GM12801 (cell line): ENCODE data around the gene PCNX1.

Experiments
- TF ChIP-seq, protein P1 (sequence below): IDR thresholded peaks from one replicate; pipeline ENCODE4 v1.5.1; 2011; ENCODE audit warnings: control low read depth; ENCODE audit not compliant: insufficient read length; ENCODE audit errors: extremely low read depth

PCNX1 gene

DNA sequence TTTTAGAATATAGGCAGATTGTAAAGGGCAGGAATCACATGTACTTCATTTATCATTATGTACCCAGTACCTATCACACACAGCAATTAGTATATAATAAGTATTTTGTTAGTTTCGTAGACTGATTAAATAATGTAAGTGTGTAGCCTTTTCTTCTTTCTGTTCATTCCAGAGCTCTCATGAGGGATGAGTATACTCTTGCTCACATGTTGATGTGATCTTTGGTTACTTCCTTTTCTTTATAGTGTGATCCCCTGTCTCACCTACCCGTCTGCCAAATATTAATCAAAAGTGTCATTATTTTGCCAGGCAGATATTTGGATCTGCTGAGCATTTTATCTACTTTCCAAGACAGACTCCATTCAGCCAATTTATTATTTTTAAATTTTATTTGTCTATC is 156.1 kb downstream of the PCNX1 start:
- TF ChIP-seq, protein P1, sequence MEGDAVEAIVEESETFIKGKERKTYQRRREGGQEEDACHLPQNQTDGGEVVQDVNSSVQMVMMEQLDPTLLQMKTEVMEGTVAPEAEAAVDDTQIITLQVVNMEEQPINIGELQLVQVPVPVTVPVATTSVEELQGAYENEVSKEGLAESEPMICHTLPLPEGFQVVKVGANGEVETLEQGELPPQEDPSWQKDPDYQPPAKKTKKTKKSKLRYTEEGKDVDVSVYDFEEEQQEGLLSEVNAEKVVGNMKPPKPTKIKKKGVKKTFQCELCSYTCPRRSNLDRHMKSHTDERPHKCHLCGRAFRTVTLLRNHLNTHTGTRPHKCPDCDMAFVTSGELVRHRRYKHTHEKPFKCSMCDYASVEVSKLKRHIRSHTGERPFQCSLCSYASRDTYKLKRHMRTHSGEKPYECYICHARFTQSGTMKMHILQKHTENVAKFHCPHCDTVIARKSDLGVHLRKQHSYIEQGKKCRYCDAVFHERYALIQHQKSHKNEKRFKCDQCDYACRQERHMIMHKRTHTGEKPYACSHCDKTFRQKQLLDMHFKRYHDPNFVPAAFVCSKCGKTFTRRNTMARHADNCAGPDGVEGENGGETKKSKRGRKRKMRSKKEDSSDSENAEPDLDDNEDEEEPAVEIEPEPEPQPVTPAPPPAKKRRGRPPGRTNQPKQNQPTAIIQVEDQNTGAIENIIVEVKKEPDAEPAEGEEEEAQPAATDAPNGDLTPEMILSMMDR = no peak

DNA sequence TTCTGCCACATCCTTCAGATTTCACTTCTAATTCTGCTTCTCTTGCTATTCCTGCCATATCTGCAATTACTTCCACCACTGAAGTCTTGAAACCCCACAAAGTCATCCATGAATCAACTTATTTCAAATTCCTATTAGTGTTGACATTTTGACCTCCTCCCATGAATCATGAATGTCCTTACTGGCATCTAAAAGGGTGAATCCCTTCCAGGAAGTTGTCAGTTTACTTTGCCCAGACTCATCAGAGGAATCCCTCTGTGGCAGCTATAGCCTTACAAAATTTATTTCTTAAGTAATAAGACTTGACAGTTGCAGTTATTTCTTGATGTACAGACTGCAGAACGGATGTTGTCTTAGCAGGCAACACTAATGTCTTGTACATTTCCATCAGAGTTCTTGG is 162.9 kb downstream of the PCNX1 start:
- TF ChIP-seq, protein P1 = no peak

DNA sequence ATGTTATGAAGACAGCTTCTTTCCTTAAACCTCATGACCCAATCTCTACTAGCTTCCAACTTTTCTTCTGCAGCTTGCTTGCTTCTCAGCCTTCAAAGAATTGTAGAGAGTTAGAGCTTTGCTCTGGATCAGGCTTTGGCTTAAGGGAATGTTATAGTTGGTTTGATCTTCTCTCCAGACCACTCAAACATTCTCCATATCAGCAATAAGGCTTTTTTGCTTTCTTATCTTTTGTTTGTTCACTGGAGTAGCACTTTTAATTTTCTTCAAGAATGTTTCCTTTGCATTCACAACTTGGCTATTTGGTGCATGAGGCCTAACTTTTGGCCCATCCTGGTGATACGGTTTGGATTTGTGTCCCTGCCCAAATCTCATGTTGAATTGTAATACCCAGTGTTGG is 163.8 kb downstream of the PCNX1 start:
- TF ChIP-seq, protein P1 = no peak

DNA sequence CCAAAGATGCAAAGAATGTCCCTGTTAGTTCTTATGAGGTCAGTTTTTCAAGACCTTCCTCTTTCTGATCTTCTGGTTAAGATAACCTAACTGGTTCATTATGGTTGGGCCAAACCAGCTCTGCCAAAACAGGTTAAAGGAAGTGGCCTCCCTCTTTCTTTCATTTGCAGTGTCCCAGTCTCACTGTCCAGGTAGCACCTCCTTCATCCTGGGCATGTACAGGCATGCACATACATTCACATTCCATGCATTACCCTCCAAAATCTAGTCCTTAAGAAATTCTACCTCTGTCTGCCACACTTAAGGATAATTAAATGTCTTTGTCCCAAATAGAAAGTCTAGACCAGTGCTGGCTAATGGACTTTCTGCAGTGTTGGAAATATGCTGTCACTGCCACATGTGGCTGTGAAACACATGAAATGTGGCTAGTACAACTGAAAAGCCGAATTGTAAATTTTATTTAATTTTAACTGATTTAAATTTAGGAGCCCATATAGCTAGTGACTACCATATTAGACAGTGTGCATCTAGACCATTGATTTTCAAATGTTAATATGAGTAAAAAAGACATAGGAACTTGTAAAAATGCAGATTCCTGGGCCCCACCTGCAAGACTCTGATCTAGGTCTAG is 169.3 kb downstream of the PCNX1 start:
- TF ChIP-seq, protein P1 = no peak

DNA sequence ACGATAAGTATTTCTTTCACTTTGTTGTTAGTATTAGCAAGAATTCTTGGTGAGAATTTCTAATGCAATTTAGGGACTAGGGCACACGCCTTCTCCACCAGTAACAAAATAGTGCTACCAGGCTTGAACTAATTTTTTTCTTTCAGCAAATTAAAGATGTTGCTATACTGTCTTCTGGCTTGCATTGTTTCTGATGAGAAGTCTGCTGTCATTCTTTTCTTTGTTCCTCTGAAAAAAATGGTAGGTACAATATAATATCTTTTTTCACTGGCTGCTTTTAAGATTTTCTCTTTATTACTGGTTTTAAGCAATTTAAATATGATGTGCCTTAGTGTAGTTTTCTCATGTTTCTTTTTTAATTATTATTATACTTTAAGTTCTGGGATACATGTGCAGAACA is 171.2 kb downstream of the PCNX1 start:
- TF ChIP-seq, protein P1 = no peak

DNA sequence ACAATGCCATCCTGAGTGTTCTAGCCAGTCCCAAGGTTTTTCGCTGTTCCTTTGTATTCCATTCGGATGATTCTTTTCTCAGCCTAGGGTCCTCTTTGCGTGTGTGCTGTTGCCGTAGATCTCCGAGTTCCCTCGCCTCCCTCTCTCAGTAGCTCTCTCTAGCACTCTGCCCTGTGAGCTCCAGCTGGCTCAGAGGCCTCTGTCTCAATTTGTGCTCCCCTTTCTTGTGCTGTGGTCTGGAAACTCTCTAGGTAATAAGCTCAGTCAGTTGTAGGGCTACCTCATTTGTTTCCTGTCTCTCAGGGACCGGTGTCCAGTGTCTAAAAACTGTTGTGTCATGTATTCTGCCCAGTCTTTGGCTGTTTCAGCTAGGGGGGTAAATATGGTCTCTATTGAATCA is 179.3 kb downstream of the PCNX1 start:
- TF ChIP-seq, protein P1 = no peak

DNA sequence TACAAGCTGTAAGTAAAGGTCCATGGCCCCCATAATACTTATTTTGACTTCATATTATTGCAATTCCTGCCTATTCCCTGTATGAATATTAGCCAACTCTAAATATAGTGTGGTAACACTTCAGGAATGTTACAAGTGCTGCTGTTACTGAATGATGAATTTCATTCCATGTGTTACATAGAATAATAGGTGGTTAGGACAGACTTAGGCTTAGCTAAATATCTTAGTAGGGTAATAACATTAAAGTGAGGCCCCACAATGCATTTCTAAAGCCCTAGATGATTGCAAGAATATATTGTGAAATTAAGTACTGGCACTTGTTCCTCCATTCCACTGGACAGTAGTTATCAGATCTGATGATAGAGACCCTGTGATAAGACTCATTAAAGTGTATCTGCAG is 182.7 kb downstream of the PCNX1 start:
- TF ChIP-seq, protein P1 = no peak
